ENCODE measurements around the gene EPDR1.

Gene EPDR1

DNA sequence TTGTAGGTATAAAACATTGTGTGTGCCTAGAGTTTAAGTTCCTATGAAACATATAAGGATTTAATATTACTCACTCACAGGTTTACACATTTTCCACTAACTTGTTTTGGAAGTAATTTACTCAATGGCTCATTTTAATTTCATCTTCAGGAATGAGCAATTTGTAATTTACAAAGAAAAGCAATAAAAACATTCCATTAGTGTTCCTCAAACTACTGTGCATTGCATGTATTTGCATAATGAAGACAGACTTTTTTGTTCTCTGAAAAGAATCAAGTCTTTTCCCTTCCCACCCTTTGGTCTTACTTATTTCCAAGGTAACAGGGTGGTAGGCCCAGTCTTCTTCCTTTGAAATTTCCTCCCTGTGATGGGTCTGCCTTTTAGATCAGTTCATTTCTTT, 61.2 kb downstream of the EPDR1 start:
- DNase-seq = no peak

DNA sequence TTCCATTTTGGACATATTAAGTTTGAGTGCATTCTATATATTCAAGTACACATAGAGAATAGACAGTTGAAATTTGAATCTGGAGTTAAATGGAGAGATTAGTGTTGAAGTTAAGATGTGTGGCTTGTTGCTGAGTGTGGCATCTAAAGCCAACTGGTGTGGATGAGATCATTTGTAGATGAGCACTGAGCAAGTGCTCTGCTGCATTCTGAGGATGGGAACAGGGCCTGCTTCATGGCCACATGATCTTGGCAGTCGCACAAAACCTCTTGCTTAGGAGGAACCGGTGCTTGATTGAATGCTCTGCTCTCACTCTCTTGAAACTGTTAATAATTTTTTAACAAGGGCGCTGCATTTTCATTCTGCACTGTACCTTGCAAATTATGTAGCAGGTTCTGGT, 62.0 kb downstream of the EPDR1 start:
- no peak for DNase-seq

DNA sequence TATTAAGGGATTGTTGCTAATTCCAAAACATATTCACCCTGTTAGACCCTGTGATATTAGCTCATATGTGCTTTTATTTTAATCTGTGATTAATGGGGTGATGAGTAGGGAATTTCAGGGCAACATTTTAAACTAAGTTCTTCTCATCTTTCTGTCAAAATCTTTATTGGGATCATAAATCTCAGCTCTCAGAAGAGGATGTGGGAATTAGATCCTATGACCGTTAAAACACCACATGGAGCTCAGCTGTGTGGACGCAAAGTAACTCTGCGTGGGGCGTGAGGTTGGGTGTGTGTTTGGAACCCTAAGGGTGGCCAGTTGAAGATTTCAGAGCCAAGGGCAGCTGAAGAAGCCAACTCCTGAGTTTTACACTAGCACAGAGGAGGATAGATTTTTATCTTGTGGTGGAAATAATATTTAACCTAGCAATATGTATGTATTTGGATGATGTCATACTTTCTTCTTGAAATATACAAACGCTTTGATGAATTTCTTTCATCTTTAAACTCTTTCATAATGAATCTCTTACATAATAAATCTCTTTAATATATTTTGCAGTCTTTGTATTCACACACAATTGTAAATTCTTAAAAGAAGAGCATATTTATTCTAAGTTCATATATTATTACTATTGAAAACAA, 64.4 kb downstream of the EPDR1 start:
- no peak for DNase-seq

DNA sequence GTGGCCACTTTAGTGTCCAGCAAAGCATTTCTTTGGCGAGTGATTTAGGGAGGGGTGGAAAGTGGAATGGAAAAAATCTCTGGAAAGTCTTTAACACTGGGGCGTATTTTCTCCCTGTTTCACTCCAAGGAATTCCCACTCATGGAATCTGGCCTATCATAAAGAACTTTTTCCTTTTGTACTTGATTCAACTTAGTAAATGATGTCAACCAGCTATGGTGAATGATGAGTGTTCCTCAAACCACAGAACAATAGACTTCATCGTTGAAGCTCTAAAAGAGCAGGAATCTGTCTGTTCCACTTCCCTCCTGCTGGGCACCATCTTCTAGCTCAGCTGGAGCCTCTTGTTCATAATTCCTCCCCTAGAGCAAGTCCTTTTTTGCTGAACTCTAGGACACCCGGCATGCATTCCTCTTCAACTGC, 66.5 kb downstream of the EPDR1 start:
- peak; percentile 60 for DNase-seq

DNA sequence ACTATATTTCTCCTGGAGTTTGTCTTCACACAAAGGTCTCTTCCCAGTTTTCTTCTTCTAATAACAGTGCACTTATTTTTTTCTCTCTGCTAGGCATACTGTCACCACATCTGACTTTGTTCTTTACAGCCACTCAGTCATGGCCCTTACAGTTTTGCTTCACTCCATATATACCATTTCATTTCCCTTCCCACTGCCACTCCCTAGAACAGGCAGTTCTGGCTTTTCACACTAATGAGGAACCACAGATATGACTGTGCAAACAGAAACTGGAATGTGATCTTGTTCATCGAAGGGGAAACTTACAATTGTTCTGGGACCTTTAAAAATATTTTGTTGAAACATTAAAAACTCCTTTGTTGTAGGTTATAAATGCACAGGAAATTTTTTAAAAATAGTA, 67.3 kb downstream of the EPDR1 start:
- peak; percentile 17 for DNase-seq

DNA sequence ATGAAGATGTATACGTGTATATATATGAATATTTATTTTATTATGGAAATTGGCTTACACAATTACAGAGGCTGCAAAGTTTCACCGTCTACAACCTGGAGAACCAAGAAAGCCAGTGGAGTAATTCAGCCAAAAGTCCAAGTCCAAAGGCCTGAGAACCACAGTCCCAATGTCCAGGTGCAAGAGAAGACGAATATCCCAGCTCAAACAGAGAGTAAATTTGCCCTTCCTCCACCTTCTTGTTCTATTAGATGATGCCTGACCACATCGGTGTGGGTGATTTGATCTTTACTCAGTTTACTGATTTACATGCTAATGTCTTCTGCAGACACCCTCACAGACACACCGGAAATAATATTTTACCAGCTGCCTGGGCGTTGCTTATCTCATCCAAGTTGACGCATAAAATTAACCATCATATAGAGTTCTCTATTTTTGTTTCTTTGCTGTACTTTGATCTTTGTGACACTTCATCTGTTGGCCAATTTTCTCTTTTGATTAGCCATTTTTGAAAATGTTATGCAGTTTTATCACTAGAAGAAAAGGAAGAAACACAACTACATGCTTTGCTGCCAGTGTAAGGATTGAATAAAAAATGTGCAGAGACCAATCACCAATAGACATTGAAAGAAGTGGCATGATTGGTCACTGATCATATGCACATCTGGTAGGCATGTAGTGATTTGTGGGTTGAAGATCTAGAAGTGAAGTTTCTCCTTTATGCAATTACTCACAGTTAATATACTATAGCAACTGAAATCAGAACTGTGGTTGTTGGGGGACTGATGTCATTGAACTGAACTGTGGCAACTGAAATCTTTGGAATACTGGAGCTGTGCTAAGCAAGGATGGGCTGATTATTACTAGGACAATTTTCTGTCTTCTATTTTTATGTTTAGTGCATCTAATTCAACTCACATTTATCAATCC, 68.5 kb downstream of the EPDR1 start:
- DNase-seq = no peak

DNA sequence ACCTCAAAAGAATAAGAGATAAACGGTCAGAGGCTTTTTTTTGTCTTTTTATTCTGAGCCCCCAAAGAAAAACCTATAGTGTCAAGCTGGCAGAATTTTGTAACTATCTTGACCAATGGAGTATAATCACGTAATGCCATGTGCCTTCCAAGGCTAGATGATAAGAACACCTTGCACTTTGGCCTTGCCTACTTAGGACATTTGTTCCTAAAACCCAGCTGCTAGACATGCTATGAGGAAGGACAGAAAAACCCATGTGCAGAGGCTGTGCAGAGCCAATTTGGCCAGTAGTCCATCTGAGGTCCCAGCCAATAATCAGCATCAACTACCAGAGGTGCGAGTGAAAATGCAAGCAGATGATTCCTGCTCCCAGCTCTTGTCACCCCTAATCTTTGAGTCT, 69.9 kb downstream of the EPDR1 start:
- no peak for DNase-seq

DNA sequence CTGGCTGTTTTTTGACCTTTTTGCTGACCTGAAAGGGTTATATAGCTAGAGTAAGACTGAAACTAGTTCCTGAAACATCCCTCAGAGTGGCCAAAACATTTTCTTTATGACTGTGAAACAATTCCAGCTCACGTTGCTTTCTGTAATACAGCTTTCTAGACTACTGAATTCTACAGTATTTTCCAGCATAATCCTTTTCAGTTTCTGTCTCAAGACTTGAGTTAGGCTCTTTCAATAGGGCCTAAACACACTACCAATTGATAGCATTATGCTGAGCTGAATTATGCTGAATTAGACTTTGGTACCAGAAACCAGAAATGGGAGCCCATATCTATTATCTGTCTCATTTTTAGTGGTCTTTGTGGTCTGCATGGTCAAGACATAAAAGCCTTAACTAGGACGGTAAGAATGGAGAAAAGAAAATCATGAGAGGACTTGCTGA, 72.6 kb downstream of the EPDR1 start:
- no peak for DNase-seq

DNA sequence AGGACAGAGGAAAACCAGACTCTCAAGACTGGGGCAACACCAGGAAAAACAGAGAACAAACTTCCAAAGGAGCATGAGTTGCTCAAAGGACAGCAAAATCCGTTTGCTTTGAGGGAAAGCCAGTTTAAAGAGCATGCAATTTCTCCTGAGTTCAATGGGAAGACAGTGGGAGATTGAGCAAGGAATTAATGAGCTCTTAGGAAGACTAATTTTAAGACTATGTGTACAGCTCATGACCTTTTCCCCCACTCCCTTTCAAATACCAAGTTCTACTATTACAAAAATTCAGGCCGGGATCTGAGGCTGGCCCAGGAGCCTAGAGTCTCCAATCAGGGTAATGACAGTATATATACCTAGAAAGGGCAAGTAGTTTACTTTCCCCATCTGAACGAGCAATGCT, 79.2 kb downstream of the EPDR1 start:
- DNase-seq = no peak

DNA sequence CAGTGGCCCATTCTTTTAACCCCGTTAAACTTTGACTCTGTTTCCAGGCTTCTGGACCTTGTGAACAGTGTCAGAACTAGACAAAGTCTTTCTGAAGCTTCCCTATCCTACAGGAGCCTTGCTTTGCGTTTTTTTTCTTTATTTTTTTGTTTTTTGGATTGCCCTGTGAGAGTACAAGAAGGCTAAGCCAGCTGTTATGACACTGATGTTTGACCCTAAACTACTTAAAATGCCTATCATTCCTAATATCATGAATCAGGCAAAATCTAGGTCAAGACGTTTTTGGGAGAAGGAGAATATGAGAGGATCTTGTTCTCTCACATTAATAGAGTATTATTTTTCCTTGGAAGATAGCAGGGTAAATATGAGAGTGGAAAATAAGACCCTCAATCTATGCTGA, 79.8 kb downstream of the EPDR1 start:
- DNase-seq = peak; percentile 19

Data from fibroblast of skin of scalp (primary cell).